GM20431 (cell line): ENCODE data around the gene TAB2.

Experiments
- in situ Hi-C: fragments of 300-500 bp; cut with MseI, MboI; formaldehyde crosslinking; loops from one replicate; pipeline ENCODE4 v1.15.0; 2020; ENCODE audit warnings: low sequenced_read_pairs; ENCODE audit not compliant: unreplicated experiment

Gene TAB2

DNA sequence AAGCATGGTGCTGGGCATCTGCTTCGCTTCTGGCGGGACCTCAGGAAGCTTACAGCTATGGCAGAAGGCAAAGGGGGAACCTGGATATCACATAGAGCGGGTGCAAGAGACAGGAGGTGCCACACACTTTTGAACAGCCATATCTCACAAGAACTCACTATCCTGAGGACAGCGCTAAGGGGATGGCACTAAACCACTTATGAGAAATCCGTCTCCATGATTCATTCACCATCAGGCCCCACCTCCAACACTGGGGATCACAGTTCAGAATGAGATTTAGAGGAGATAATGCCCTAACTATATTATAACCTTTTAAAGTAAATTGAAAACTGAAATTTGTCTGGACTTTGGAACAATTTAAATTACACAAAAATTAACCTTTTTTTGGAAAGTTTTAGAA, 44.8 kb downstream of the TAB2 start:
- in situ Hi-C loops = no loop called here

DNA sequence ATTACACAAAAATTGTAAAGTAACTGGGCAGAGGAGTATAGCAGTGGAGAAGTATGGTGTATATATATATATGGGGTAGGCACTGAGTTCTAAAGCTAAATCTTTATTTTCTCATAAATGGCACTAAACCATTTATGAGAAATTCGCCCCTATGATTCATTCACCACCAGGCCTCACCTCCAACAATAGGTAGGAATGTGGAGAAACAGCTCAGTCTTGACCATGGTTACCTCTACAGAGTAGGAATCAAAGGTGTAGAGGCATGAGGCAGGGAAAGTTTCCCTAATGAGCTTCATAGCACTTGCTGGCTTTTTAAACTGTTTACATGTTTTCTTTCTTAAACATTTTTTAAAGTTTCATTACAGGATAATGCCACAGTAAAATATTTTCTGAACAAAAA, 45.6 kb downstream of the TAB2 start:
- in situ Hi-C loops = no loop called here

DNA sequence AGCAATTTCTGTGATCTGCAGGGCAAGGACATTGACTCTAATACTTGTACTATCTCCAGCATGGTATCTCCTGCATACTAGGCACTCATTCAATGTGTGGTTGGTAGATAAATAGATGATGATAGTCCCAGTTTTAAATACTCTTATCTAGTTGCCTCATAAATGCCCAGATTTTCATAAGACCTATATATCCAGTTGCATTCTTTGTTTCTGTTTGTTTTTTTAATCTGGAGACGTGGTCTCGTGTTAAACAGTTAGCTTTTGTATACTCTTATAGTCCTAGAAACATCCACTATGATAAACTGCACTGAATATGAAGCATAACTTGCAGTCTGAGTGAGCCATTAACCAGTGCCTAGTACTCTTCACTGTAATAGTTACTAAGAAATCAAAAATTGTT, 47.0 kb downstream of the TAB2 start:
- in situ Hi-C loops = no loop called here

DNA sequence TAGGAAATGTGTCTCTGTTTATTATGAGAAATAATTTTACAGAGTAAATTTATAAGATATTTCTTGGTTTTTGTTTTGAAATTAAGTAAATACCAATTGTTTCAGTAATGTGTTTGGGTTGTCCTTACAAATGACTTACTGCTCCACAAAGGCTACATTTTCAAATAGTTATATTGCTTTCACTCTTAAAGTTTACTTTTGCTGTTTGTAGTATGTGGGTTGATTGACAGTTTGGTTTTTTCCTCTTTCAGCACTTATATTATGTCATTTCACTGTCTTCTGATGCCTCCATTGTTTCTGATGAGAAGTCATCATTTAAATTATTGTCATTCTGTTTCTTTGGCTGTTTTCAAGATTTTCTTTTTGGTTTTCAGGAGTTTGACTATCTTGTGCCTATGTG, 47.7 kb downstream of the TAB2 start:
- in situ Hi-C loops = no loop called here

DNA sequence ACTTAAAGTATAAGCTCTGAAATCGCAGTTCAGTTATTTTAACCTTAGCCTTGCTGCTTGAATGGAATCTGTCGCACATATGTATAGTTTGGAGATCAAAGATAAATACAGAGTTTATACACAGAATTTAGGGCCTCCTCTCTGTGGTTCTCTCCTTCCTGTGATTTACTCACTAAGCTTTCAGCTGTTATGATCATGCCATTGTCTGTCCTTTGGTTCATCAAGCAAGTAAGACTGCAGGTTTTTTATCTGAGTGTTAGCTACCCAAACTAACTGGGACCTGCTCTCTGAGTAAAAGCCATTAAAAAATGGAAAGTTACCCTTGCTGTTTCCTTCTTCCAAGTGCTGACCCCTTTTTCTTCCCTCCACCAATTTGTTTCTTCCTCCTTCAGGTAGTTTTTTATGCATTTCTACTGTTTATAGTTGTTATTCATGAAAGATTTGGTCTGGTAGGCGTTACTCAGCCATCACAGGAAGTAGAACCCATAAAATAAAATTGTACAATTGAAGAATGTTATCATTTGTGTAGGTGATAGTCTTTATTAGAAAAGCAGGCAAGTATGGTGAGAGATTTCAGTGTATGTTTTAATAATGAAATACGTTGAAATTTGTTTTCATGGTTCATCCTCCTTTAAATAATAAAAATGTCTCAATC, 48.9 kb downstream of the TAB2 start:
- in situ Hi-C loops = no loop called here

DNA sequence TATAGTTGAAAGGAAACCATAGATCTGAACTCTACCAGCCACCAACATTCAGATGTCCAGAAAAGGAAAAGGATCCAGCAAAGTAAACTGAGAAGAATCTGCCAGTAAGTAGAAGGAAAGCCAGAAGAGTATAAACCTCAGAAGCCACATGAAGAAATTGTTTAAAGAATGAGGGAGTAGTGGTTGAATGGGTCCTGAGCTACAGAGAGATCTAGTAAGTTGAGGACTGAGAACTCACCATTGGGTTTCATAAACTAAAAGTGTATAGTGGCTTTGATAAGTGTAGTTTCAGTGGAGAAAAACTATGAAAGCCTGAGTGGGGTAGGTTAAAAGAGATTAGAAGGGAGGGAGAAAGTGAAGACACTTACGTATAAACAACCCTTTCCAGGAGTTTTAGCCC, 50.6 kb downstream of the TAB2 start:
- in situ Hi-C loops = no loop called here

DNA sequence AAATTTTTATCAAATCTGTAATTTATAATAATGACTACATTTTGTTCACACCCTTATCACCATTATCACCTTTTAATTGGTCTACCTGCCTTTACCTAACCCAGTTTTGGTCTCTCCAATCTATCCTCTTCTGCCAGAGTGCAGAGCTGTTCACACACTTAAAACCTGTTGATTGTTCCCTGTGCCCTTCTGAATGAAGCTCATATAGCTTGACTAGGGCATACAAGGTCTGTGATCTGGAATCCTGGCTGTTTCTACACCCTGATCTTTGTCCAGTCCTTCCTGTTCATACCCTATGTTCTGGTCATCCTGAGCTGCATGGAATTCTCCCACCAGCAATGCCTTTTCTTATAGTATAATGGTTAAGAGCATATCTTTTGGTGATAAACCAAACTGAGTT, 53.6 kb downstream of the TAB2 start:
- in situ Hi-C loops = no loop called here

DNA sequence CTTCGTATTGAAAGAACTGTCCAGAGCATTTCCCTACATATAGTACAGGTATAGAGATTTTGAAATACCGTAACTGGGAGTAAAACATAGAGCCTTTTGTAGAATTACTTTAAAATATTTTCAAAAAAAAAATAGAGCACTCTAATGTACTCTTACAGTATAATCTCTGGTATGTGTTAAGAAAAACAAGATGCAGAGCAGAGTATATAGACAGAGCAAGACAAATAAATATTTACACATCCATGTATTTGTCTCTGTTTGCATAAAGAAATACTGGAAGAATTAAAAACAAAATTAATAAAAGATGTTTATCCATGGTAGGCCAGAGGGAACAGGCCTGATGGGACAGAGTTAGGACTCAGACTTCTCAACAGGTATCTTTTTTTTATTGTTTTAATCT, 54.5 kb downstream of the TAB2 start:
- in situ Hi-C loops = no loop called here

DNA sequence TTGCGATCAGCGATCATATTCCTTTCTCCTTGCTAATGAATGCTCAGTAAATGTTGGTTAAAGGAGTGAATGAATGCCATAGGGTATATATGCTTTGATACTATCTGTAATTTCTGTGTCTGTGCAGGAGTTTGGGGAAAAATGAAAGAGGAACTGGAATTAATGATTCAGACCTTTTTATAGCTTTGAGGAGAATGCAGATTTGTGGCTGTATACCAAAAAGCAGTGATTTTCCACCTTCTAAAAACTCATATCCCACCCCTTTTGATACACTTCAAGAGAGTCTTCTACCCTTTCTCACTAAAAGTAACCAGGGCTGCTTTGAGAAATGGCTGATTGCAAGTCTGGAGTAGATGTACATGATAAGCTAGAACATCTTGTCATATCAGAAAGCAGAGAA, 56.0 kb downstream of the TAB2 start:
- in situ Hi-C loops = no loop called here

DNA sequence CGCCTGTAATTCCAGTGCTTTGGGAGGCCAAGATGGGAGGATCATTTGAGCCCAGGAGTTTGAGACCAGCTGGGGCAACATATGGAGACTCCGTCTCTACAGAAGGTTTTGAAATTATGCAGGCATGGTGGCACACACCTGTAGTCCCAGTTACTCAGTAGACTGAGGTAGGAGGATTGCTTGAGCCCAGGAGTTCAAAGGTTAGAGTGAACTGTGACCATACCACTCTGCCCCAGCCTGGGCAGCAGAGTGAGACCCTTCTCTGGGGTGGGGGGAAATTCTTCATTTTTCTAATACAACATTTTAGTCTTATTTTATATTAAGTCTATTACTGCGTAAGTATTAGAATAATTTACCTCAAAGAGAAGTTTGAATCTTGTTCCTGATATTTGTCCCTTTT, 62.5 kb downstream of the TAB2 start:
- in situ Hi-C loops = no loop called here

DNA sequence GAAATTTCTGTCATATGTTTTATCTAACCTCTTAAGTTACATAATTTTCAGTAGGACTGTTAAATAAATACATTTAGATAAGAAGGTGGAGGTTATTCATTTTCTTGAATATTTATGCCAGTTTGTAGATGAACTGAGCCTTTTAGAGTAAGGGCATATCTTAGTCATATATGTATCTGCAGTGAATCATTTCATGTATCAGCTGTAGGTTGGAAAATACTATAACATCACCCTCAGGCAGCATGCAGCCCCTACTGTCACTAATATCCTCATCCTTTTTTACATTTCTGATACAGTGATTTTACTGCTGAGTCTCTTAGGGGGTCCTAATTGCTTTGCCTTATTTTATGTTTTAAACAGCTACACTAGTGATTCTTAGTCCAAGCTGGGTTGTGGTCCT, 63.0 kb downstream of the TAB2 start:
- in situ Hi-C loops = no loop called here

DNA sequence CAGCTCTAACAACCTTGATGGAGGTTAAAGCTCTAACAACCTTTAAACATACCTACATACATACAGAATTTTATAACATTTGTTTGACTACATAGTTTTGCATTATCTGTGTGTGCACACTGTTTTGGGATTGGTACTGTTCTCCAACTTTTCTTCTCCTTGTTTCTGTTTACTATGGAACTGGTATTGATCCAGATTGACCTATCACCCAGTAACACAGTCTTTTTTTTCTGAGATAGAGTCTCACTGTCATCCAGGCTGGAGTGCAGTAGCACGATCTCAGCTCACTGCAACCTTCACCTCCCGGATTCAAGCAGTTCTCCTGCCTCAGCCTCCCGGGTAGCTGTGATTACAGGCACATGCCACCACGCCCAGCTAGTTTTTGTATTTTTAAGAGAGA, 65.9 kb downstream of the TAB2 start:
- in situ Hi-C loops = no loop called here

DNA sequence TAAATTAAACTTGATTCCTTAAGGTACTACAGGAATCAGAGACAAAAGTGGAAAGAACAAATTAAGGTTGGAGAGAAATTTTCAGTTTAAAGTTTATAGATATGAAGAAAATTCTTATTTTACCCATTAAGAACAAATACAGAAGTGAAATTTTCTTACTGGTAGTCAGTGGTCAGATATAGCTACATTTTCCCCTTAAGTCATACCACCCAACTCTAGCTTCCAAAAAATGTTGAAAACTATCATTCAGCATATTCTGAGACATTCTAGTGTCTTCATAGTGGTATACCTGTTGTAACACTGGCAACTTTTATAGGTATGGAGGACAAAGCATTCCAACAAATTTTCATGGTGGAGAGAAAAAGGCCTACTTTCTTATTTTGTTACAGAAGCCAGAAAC, 67.0 kb downstream of the TAB2 start:
- in situ Hi-C loops = no loop called here

DNA sequence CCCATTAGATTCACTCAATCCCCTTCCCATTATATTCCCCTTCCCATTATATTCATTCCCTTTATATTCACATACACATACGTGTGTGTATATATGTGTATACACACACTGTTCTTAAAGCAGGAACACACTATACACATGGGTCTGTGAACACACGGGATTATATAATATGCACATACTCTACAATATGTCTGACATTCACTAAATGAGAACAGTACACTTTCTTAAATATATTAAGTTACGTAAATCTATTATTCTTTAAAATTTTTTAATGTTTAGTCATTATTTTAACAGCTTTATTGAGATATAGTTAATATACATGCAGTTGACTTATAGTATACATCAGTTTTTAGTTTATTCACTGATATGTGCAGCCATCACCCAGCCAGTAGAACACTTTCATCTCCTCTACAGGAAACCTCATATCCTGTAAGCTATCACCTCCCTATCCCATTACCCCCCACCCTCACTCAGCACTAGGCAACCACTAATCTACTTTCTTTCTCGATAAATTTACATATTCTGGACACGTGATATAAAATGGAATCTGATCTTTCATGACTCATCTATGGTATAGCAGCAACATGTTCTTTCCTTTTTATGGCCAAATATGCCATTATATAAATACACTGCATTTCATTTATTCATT, 68.6 kb downstream of the TAB2 start:
- in situ Hi-C loops = no loop called here

DNA sequence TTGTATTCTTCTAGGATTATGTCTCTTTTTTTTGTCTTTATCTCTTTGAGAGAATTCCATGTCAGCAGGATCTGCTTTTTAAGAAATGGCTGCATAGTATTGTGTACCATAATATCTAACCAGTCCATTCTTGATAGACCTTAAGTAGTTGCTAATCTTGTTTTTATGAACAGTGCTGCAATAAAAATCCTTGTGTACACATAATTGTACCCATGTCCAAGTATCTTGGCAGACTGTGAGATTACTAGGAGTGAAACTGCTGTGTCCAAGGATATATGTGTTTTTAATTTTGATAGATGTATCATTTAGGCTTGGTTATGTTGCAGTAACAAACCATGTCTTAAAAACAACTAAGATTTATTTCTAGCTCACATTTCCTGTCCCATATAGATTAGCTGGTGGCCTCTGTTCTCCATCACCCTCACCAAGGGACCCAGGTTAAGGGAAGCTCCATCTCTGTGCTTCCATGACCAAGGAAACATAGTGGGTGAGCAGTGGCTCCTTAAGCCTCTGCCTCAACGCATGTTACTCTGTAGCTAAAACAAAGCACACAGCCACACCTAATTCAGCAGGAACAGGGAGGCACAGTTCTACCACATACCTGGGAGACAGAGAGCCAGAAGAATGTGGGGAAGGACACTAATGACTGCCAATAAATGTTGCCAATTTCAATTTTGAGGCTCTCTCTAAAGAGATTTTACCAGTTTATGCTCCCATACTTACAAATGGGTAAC, 70.4 kb downstream of the TAB2 start:
- in situ Hi-C loops = no loop called here

DNA sequence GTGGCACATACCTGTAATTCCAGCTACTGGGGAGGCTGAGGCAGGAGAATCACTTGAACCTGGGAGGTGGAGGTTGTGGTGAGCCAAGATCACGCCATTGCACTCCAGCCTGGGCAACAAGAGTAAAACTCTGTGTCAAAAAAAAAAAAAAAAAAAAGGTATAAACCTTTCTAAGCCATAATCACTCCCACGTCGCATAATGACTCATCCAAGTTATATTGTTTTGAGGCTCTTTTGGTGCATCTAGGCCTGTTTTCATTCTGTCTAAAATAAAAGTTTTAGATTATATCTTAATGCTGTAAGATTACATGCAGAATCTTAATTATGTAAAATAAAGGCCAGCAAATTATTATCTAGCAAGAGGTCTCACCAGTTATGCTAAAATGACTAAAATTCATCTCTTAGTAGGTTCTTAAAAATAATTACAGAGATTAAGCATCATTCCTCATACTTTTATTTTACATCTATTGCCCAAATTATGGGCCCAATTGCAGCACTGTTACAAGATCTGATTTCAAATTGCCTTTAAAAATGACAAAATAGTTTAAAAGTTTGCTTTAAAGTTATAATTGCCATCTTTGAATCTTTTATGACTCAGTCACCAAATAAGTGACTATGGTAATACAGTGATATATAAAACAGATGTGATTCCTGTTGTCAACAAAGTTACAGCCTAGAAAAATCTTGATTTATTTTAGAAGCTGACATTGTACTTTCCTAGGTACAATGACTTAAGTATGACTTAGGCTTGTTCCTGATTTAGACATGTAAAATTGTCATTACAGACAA, 72.2 kb downstream of the TAB2 start:
- in situ Hi-C loops = no loop called here

DNA sequence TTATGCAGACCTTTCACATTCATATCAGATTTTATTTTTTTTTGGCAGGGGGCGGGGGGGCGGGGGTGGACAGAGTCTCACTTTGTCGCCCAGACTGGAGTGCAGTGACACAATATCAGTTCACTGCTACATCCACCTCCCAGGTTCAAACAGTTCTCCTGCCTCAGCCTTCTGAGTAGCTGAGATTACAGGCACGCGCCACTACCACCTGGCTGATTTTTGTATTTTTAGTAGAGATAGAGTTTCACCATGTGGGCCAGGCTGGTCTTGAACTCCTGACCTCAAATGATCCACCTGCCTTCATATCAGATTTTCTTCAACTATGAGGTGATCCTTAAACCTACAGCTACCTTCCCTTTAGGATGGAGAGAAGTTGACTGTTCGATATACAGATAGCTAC, 74.6 kb downstream of the TAB2 start:
- in situ Hi-C loops = no loop called here

DNA sequence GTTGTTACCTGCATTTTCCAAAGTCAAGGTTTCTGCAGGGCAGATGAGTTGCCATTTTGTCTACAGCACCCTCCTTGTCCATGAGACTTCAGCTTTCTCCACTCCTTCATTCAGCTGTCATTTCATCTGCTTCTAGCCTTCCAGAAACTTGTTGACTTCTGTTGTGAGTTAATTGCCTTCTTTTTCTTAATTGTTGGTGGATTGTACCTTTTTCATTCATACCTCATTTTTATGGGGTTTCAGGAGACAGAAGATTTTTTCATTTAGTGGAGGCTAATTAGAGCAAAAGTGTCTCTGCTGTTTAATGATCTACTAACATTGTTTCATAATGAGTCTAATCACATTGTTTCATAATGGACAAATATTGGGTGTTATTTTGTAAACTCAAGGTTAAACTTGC, 75.0 kb downstream of the TAB2 start:
- in situ Hi-C loops = no loop called here

DNA sequence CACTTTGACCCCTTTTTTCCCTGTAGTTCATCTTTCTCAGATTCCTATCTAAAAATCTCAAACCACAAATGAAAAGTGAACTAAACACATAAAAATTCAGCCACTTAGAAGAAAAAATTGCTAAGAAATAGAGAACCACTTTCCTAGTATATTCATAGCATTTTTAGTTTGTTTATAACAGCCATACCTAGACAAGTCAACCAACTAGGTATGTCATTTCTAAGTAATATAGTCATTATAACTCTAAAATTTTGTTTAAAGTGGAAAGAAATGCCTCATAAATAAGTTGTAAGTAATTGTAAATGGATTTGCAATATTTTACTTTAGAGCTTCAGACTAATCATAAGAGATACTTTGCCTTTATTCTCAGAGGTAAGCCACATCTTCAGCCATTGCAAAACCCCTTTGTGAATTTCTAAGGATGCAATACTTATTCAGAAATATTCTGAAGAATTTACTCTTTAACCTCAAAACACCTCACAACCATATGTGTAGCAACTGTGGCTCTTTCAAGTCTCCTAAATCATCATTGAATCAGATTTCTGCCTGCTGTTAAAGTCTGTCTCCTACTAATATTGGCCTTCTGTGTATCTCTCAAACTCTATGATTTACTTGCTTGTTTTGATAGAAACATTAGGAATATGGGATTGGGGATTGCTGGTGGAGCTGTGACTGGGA, 75.6 kb downstream of the TAB2 start:
- in situ Hi-C loops = no loop called here

DNA sequence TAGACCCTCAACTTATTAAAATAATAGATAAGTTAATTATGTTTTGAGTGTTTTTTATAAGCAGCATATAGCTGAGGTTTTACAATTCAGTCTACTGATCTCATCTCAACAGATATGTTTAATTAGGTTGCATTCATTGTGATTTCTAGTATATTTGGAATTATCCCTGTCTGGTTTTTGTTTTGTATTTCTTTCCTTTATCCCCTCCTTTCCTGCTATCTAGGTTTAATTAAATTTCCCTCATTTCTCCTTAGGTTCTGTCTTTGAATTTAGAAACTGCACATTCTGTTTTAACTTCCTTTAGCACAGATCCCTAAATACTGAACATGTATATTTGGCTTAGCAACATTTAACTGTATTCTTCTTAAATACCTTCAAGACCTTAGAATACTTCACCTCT, 77.7 kb downstream of the TAB2 start:
- in situ Hi-C loops = no loop called here
